Endothelial cell of umbilical vein (primary cell): ENCODE results near the gene ORC5. TPM values are rescaled to one million over a fixed set of nuclear protein-coding genes. Genes with fewer than 3 reads are reported as not detected.

Source experiments
- BruUV-seq: library from RNA; stranded (reverse); fragments of 400-500 nt; replicated peaks from 2 replicates; lab custom pipeline; 2021; lab: Mats Ljungman, UMichigan
- CTCF ChIA-PET: fragments of 300-600, 350-600 bp; sonication (Branson Sonifier 250); formaldehyde crosslinking; loops from one replicate; lab custom pipeline; 2021; ENCODE audit warnings: antibody characterized with exemption, inconsistent platforms; lab: Charles Lee
- POLR2A ChIA-PET: fragments of 300-600, 350-600 bp; sonication (Branson Sonifier 250); formaldehyde crosslinking; loops from one replicate; lab custom pipeline; 2021; ENCODE audit warnings: antibody characterized with exemption, inconsistent platforms; lab: Charles Lee
- DNase-seq: peaks from one replicate; pipeline ENCODE4 v3.0.0-alpha.2; 2011; ENCODE audit warnings: low read depth, low spot score
- FAIRE-seq: peaks from 2 replicates; lab custom pipeline; 2011; peaks lifted over from hg19 to GRCh38; lab: Jason Lieb, UNC
- H2AFZ ChIP-seq: 2 replicates; pipeline ENCODE4 v1.6.0; 2012; ENCODE audit warnings: low read depth, low read length, control low read depth, inconsistent platforms
- H3K27ac ChIP-seq: 2 replicates; pipeline ENCODE4 v1.5.1; 2011; ENCODE audit warnings: low read depth, mild to moderate bottlenecking, control low read depth, low read length, moderate library complexity; ENCODE audit not compliant: insufficient read depth
- H3K27me3 ChIP-seq, 2 experiments: 2 replicates each; pipeline versions ENCODE4 v1.6.0 to v1.6.1; 2011; ENCODE audit warnings: low read length in 2 of 2, mixed read lengths in 1 of 2; ENCODE audit not compliant: control insufficient read depth in 2 of 2, insufficient read depth in 2 of 2
- H3K36me3 ChIP-seq, 2 experiments: 2 replicates in 1 of 2; 3 replicates in 1 of 2; pipeline ENCODE4 v1.5.1; 2011; ENCODE audit warnings: low read length in 2 of 2, mild to moderate bottlenecking in 1 of 2, moderate library complexity in 1 of 2; ENCODE audit not compliant: control insufficient read depth in 2 of 2, insufficient read depth in 2 of 2; ENCODE audit errors: extremely low read depth in 1 of 2
- H3K4me1 ChIP-seq: 3 replicates; pipeline ENCODE4 v1.5.1; 2011; ENCODE audit warnings: mild to moderate bottlenecking, low read length; ENCODE audit not compliant: control insufficient read depth, insufficient read depth; ENCODE audit errors: extremely low read depth
- H3K4me2 ChIP-seq: 2 replicates; pipeline ENCODE4 v1.6.1; 2011; ENCODE audit warnings: low read length, control low read depth, mixed read lengths; ENCODE audit not compliant: insufficient read depth
- H3K4me3 ChIP-seq, 3 experiments: fragments of 200-600 bp in 1 of 3; sonication (generic), shearing (Covaris generic) in 1 of 3; replicated peaks in 1 of 3; 2 replicates each; pipeline ENCODE4 v1.5.1; 2011 to 2016; ENCODE audit warnings: control low read depth in 3 of 3, low read length in 3 of 3, mild to moderate bottlenecking in 2 of 3, inconsistent platforms in 1 of 3, low read depth in 1 of 3, moderate library complexity in 1 of 3; ENCODE audit not compliant: insufficient read depth in 1 of 3
- H3K79me2 ChIP-seq: 2 replicates; pipeline ENCODE4 v1.6.0; 2012; ENCODE audit warnings: low read length, inconsistent platforms; ENCODE audit not compliant: control insufficient read depth, insufficient read depth
- H3K9ac ChIP-seq: replicated peaks from 2 replicates; pipeline ENCODE3; 2011; ENCODE audit warnings: low read length, control low read depth; ENCODE audit not compliant: insufficient read depth; ENCODE audit errors: extremely low read depth
- H3K9me1 ChIP-seq: replicated peaks from 3 replicates; pipeline ENCODE4 v1.6.0; 2011; ENCODE audit warnings: mild to moderate bottlenecking, low read length; ENCODE audit not compliant: control insufficient read depth, insufficient read depth; ENCODE audit errors: extremely low read depth
- H3K9me3 ChIP-seq: replicated peaks from 2 replicates; pipeline ENCODE4 v1.5.1; 2012; ENCODE audit warnings: low read length, inconsistent platforms; ENCODE audit not compliant: control insufficient read depth, insufficient read depth
- H4K20me1 ChIP-seq: replicated peaks from 2 replicates; pipeline ENCODE3; 2011; ENCODE audit warnings: mild to moderate bottlenecking, low read length; ENCODE audit not compliant: control insufficient read depth, insufficient read depth; ENCODE audit errors: extremely low read depth
- EZH2 ChIP-seq: IDR thresholded peaks from 2 replicates; pipeline ENCODE4 v1.6.1; 2012; ENCODE audit warnings: borderline replicate concordance, low read depth, mild to moderate bottlenecking, moderate library complexity, low read length, inconsistent platforms; ENCODE audit not compliant: severe bottlenecking
- FOS ChIP-seq: IDR thresholded peaks from 2 replicates; pipeline ENCODE4 v1.6.1; 2011; ENCODE audit warnings: mild to moderate bottlenecking, low read length, moderate library complexity, borderline replicate concordance; ENCODE audit not compliant: insufficient read depth
- GATA2 ChIP-seq: IDR thresholded peaks from 2 replicates; pipeline ENCODE4 v1.7.0; 2011; ENCODE audit warnings: low read depth, mild to moderate bottlenecking, moderate library complexity, mixed read lengths, low read length; ENCODE audit not compliant: insufficient read length, insufficient read depth
- JUN ChIP-seq: IDR thresholded peaks from 2 replicates; pipeline ENCODE4 v1.6.1; 2011; ENCODE audit warnings: borderline replicate concordance, low read depth; ENCODE audit not compliant: insufficient read length, insufficient read depth
- MAX ChIP-seq: IDR thresholded peaks from 2 replicates; pipeline ENCODE4 v1.6.1; 2011; ENCODE audit not compliant: insufficient read depth, insufficient read length
- MYC ChIP-seq: IDR thresholded peaks from one replicate; pipeline ENCODE4 v1.6.1; 2011; ENCODE audit warnings: mild to moderate bottlenecking, low read depth, low read length
- POLR2A ChIP-seq: IDR thresholded peaks from 2 replicates; pipeline ENCODE4 v1.6.1; 2012; ENCODE audit warnings: low read depth, mild to moderate bottlenecking, control low read depth, low read length
- POLR2AphosphoS5 ChIP-seq: IDR thresholded peaks from 2 replicates; pipeline ENCODE4 v1.6.1; 2012; ENCODE audit warnings: low read depth, mild to moderate bottlenecking, control low read depth, low read length, moderate library complexity; ENCODE audit not compliant: insufficient read depth
- dilution Hi-C: fragments of 300-500 bp; cut with MboI; formaldehyde crosslinking; loops from one replicate; pipeline ENCODE4 v1.15.0; 2019; ENCODE audit warnings: low sequenced_read_pairs; ENCODE audit not compliant: extremely low pct_ligation_motif_present
- intact Hi-C: fragments of 100-400 bp; cut with micrococcal nuclease; formaldehyde crosslinking; loops from one replicate; pipeline ENCODE4 v1.10.0; 2022
- polyA plus RNA-seq, 4 experiments: library from polyadenylated mRNA; depleted of rRNA in 3 of 4; stranded (reverse) in 3 of 4; unstranded in 1 of 4; fragments of >200 nt; gene quantifications; 2 replicates each; pipeline versions ENCODE4 v1.2.1 to v1.2.3, GENCODE V29; 2011 to 2012; ENCODE audit warnings: missing spikeins in 1 of 4
- total RNA-seq: library from RNA; stranded (reverse); gene quantifications from 2 replicates; pipeline ENCODE4 v1.2.3, GENCODE V29; 2021
- TF ChIP-seq, protein P1 (sequence below), 2 donors: IDR thresholded peaks; 1 replicate in 1 of 2; 2 replicates in 1 of 2; pipeline ENCODE4 v1.5.1; 2011; ENCODE audit warnings: low read length in 2 of 2, mild to moderate bottlenecking in 2 of 2, moderate library complexity in 2 of 2, control low read depth in 1 of 2, inconsistent platforms in 1 of 2, low read depth in 1 of 2; ENCODE audit not compliant: insufficient read depth in 1 of 2; ENCODE audit errors: extremely low read depth in 1 of 2

The ORC5 gene
- total and polyA plus RNA-seq, 2 donors (not counting 3 experiments of a cell fraction or from before 2014, with no cell fraction given) = 7.9 to 21.1 TPM

- Histone ChIP-seq H3K9me3 (no peaks in the 10 kb centered on the region), H3K27ac (no peak overlapping the region), H3K4me1 (peaks cover 5% of the 10 kb centered on the region), H3K4me3 (no peak overlapping the region), H3K79me2 (no peaks in the 10 kb centered on the region), H3K9me1 (no peaks in the 10 kb centered on the region), H3K9ac (no peak overlapping the region), H3K27me3 (no peaks in the 10 kb centered on the region), H3K36me3 (peaks cover 0 to 3% of the 10 kb centered on the region in 2 experiments), H3K4me2 (no peak overlapping the region), H4K20me1 (no peaks in the 10 kb centered on the region), H2AFZ (no peak overlapping the region)
- ChIA-PET POLR2A (no interaction called here), CTCF (interaction anchor here (1.5 kb wide), 1 partner anchor 12 kb away, joined by 6 read pairs; no protein-coding TSS in a partner anchor)
- no peak for TF ChIP-seq MYC
- no peak for TF ChIP-seq MAX
- TF ChIP-seq POLR2AphosphoS5 = no peak
- TF ChIP-seq POLR2A = no peak
- no peak for TF ChIP-seq FOS
- no peak for TF ChIP-seq GATA2
- TF ChIP-seq EZH2 = no peak
- TF ChIP-seq, protein P1, sequence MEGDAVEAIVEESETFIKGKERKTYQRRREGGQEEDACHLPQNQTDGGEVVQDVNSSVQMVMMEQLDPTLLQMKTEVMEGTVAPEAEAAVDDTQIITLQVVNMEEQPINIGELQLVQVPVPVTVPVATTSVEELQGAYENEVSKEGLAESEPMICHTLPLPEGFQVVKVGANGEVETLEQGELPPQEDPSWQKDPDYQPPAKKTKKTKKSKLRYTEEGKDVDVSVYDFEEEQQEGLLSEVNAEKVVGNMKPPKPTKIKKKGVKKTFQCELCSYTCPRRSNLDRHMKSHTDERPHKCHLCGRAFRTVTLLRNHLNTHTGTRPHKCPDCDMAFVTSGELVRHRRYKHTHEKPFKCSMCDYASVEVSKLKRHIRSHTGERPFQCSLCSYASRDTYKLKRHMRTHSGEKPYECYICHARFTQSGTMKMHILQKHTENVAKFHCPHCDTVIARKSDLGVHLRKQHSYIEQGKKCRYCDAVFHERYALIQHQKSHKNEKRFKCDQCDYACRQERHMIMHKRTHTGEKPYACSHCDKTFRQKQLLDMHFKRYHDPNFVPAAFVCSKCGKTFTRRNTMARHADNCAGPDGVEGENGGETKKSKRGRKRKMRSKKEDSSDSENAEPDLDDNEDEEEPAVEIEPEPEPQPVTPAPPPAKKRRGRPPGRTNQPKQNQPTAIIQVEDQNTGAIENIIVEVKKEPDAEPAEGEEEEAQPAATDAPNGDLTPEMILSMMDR (IDR thresholded peaks at IDR 0.05; ENCODE audit: extremely low read depth in 1 of 2, insufficient read depth in 1 of 2, low read depth in 1 of 2, low read length in 2 of 2) = no peak
- no peak for TF ChIP-seq JUN
- intact Hi-C loops = no loop called here
- no TSS peak for BruUV-seq
- dilution Hi-C loops = no loop called here
- FAIRE-seq (no peak), DNase-seq (peak; percentile 74)
These were observed 81.4 kb downstream of the ORC5 start for GRCh38 chr7:104126411-104126841.
